PC-3 (cell line): ENCODE results near the gene FOXP3. TPM values are rescaled to one million over a fixed set of nuclear protein-coding genes. Genes with fewer than 3 reads are reported as not detected.

Experiments
- ATAC-seq: fragments of 200-7000 bp; cut with Tn5 transposase; 2 replicates; pipeline ENCODE4 v1.9.1; 2020; ENCODE audit warnings: mild to moderate bottlenecking, moderate library complexity
- BruUV-seq: library from RNA; stranded (reverse); fragments of 400-500 nt; replicated peaks from 2 replicates; lab custom pipeline; 2021; lab: Mats Ljungman, UMichigan
- CTCF ChIA-PET: fragments of 300-600 bp; sonication (Branson Sonifier 250); formaldehyde crosslinking; loops from one replicate; lab custom pipeline; 2022; ENCODE audit warnings: antibody characterized with exemption; lab: Charles Lee
- POLR2A ChIA-PET: fragments of 300-600 bp; sonication (Branson Sonifier 250); formaldehyde crosslinking; loops from one replicate; lab custom pipeline; 2022; ENCODE audit warnings: antibody characterized with exemption; ENCODE audit not compliant: unreplicated experiment; lab: Charles Lee
- DNase-seq: peaks from one replicate; pipeline ENCODE4 v3.0.0-alpha.2; 2015
- H2AFZ ChIP-seq: fragments of 300-600 bp; sonication (generic); 2 replicates; pipeline ENCODE4 v1.6.0; 2016; ENCODE audit warnings: antibody characterized with exemption, low read length
- H3F3A ChIP-seq: fragments of 300-600 bp; sonication (generic); one replicate; pipeline ENCODE4 v1.6.0; 2017; ENCODE audit warnings: antibody characterized with exemption, low read length, control low read depth, mild to moderate bottlenecking; ENCODE audit not compliant: unreplicated experiment
- H3K27ac ChIP-seq: fragments of 300-600 bp; sonication (generic); 2 replicates; pipeline ENCODE4 v1.5.1; 2016; ENCODE audit warnings: mild to moderate bottlenecking, low read length
- H3K27me3 ChIP-seq: fragments of 300-600 bp; sonication (generic); 2 replicates; pipeline ENCODE4 v1.6.1; 2016; ENCODE audit warnings: low read length, mixed read lengths
- H3K36me3 ChIP-seq: fragments of 300-600 bp; sonication (generic); 2 replicates; pipeline ENCODE4 v1.6.1; 2016; ENCODE audit warnings: low read depth, mixed run types, low read length, mixed read lengths
- H3K4me1 ChIP-seq: fragments of 300-600 bp; sonication (generic); 2 replicates; pipeline ENCODE4 v1.5.1; 2016; ENCODE audit warnings: low read length; ENCODE audit not compliant: insufficient read depth
- H3K4me2 ChIP-seq: fragments of 300-600 bp; sonication (generic); 2 replicates; pipeline ENCODE4 v1.6.0; 2016; ENCODE audit warnings: low read length
- H3K4me3 ChIP-seq: fragments of 300-600 bp; sonication (generic); 2 replicates; pipeline ENCODE4 v1.5.1; 2016; ENCODE audit warnings: mild to moderate bottlenecking, low read length, mixed read lengths
- H3K79me2 ChIP-seq: fragments of 300-600 bp; sonication (generic); 2 replicates; pipeline ENCODE4 v1.6.1; 2017; ENCODE audit warnings: low read length, mixed read lengths
- H3K9ac ChIP-seq: fragments of 300-600 bp; sonication (generic); 2 replicates; pipeline ENCODE4 v1.6.0; 2016; ENCODE audit warnings: mild to moderate bottlenecking, low read length
- H3K9me2 ChIP-seq: fragments of 300-600 bp; sonication (generic); replicated peaks from 2 replicates; pipeline ENCODE4 v1.6.1; 2016; ENCODE audit warnings: mixed run types, low read length, mixed read lengths
- H3K9me3 ChIP-seq: fragments of 300-600 bp; sonication (generic); 2 replicates; pipeline ENCODE4 v1.6.1; 2016; ENCODE audit warnings: low read length, mixed read lengths
- H4K20me1 ChIP-seq: fragments of 300-600 bp; sonication (generic); 2 replicates; pipeline ENCODE4 v1.6.1; 2016; ENCODE audit warnings: low read length, mixed read lengths
- EZH2 ChIP-seq: fragments of 300-600 bp; sonication (generic); IDR thresholded peaks from one replicate; pipeline ENCODE4 v1.6.1; 2017; ENCODE audit warnings: antibody characterized with exemption, mild to moderate bottlenecking, low read length; ENCODE audit not compliant: unreplicated experiment
- EZH2phosphoT487 ChIP-seq: fragments of 300-600 bp; sonication (generic); IDR thresholded peaks from 2 replicates; pipeline ENCODE4 v1.6.1; 2018; ENCODE audit warnings: mild to moderate bottlenecking, antibody characterized with exemption, low read length, borderline replicate concordance
- intact Hi-C: fragments of 100-400 bp; cut with micrococcal nuclease; formaldehyde crosslinking; loops from 2 replicates; pipeline ENCODE4 v1.9.0; 2023
- total RNA-seq: library from RNA; depleted of rRNA; stranded (reverse); fragments of >200 nt; gene quantifications from 2 replicates; pipeline ENCODE4 v1.2.3, GENCODE V29; 2014
- TF ChIP-seq, protein P1 (sequence below): fragments of 300-600 bp; sonication (generic); conservative IDR thresholded peaks from 2 replicates; pipeline ENCODE4 v1.5.1; 2017; ENCODE audit warnings: antibody characterized with exemption, low read depth, mild to moderate bottlenecking, low read length

The FOXP3 gene
- total RNA-seq, 1 experiment from 2014 or later = not detected

GRCh38 chrX:49208399-49208798 is 56.1 kb downstream of the FOXP3 start:
- TF ChIP-seq EZH2phosphoT487 (no peak), EZH2 (no peak)
- TF ChIP-seq, protein P1, sequence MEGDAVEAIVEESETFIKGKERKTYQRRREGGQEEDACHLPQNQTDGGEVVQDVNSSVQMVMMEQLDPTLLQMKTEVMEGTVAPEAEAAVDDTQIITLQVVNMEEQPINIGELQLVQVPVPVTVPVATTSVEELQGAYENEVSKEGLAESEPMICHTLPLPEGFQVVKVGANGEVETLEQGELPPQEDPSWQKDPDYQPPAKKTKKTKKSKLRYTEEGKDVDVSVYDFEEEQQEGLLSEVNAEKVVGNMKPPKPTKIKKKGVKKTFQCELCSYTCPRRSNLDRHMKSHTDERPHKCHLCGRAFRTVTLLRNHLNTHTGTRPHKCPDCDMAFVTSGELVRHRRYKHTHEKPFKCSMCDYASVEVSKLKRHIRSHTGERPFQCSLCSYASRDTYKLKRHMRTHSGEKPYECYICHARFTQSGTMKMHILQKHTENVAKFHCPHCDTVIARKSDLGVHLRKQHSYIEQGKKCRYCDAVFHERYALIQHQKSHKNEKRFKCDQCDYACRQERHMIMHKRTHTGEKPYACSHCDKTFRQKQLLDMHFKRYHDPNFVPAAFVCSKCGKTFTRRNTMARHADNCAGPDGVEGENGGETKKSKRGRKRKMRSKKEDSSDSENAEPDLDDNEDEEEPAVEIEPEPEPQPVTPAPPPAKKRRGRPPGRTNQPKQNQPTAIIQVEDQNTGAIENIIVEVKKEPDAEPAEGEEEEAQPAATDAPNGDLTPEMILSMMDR = no peak
- no peaks in the 10 kb centered on the region for H3K27me3 ChIP-seq
- no peaks in the 10 kb centered on the region for H3K9me2 ChIP-seq
- BruUV-seq = no TSS peak
- H3K4me2 ChIP-seq = no peak overlapping the region
- ChIA-PET POLR2A (interaction anchor here (0.6 kb wide), 1 partner anchor 41 kb away, joined by 7 read pairs; no protein-coding TSS in a partner anchor), CTCF (no interaction called here)
- H3K27ac ChIP-seq = no peak overlapping the region
- intact Hi-C loops = no loop called here
- no peak for DNase-seq
- H4K20me1 ChIP-seq = no peaks in the 10 kb centered on the region
- no peak overlapping the region for H3K9ac ChIP-seq
- no peaks in the 10 kb centered on the region for H3K79me2 ChIP-seq
- no peak overlapping the region for H2AFZ ChIP-seq
- no peaks in the 10 kb centered on the region for H3K36me3 ChIP-seq
- ATAC-seq = no peak
- no peaks in the 10 kb centered on the region for H3F3A ChIP-seq
- H3K9me3 ChIP-seq = no peaks in the 10 kb centered on the region
- no peak overlapping the region for H3K4me3 ChIP-seq
- no peaks in the 10 kb centered on the region for H3K4me1 ChIP-seq

GRCh38 chrX:49206543-49206942 is 58.0 kb downstream of the FOXP3 start:
- no peaks in the 10 kb centered on the region for H3K4me1 ChIP-seq
- no peak overlapping the region for H3K4me3 ChIP-seq
- no peak overlapping the region for H3K4me2 ChIP-seq
- ChIA-PET POLR2A (no interaction called here), CTCF (no interaction called here)
- intact Hi-C loops = no loop called here
- BruUV-seq = no TSS peak
- no peak for DNase-seq
- H3K9ac ChIP-seq = no peak overlapping the region
- no peaks in the 10 kb centered on the region for H3K9me2 ChIP-seq
- no peaks in the 10 kb centered on the region for H3K27me3 ChIP-seq
- no peaks in the 10 kb centered on the region for H4K20me1 ChIP-seq
- no peak for ATAC-seq
- H3K79me2 ChIP-seq = no peaks in the 10 kb centered on the region
- no peaks in the 10 kb centered on the region for H3K9me3 ChIP-seq
- TF ChIP-seq, protein P1 = no peak
- TF ChIP-seq EZH2phosphoT487 (no peak), EZH2 (no peak)
- no peaks in the 10 kb centered on the region for H3K36me3 ChIP-seq
- no peak overlapping the region for H3K27ac ChIP-seq
- H2AFZ ChIP-seq = no peak overlapping the region
- no peaks in the 10 kb centered on the region for H3F3A ChIP-seq

GRCh38 chrX:49205443-49205842 is 59.1 kb downstream of the FOXP3 start:
- Histone ChIP-seq H3F3A (no peaks in the 10 kb centered on the region), H3K4me1 (peaks cover 2% of the 10 kb centered on the region; the same call in 1 of the 2 replicates), H3K27me3 (no peaks in the 10 kb centered on the region), H3K4me3 (no peak overlapping the region), H3K79me2 (no peaks in the 10 kb centered on the region), H3K9ac (no peak overlapping the region), H3K9me2 (no peaks in the 10 kb centered on the region), H2AFZ (no peak overlapping the region), H3K9me3 (no peaks in the 10 kb centered on the region), H4K20me1 (no peaks in the 10 kb centered on the region), H3K36me3 (no peaks in the 10 kb centered on the region), H3K4me2 (no peak overlapping the region), H3K27ac (no peak overlapping the region)
- ATAC-seq (no peak), DNase-seq (no peak)
- BruUV-seq = no TSS peak
- intact Hi-C loops = no loop called here
- ChIA-PET CTCF (no interaction called here), POLR2A (no interaction called here)
- TF ChIP-seq, protein P1 = no peak
- TF ChIP-seq EZH2 = no peak
- TF ChIP-seq EZH2phosphoT487 = no peak
